Tibial nerve (tissue), 3 donors: ENCODE results near the gene TBX1.

ENCODE experiments used
- CTCF ChIP-seq, 5 experiments: fragments of 200-600 bp in 3 of 5; fragments of 450-650 bp in 2 of 5; sonication (generic) in 3 of 5; IDR thresholded peaks; one replicate each; pipeline ENCODE4 v1.5.1; 2016 to 2019; ENCODE audit warnings: antibody characterized with exemption in 5 of 5, mild to moderate bottlenecking in 3 of 5, moderate library complexity in 2 of 5
- POLR2A ChIP-seq, 2 donors: fragments of 450-650 bp; IDR thresholded peaks; one replicate each; pipeline ENCODE4 v1.6.1; 2017; ENCODE audit warnings: antibody characterized with exemption in 2 of 2, mild to moderate bottlenecking in 2 of 2, moderate library complexity in 2 of 2

- TF ChIP-seq CTCF (IDR thresholded peaks at IDR 0.05) (no peak), POLR2A (IDR thresholded peaks at IDR 0.05) (no peak)
Measured at GRCh38 chr22:19782533-19782932, 22.0 kb downstream of the TBX1 start.
